ENCODE data around the gene TMEM38B. TPM values are rescaled to one million over a fixed set of nuclear protein-coding genes. Genes with fewer than 3 reads are reported as not detected.

The TMEM38B gene
- polyA plus RNA-seq, 1 experiment: 7.5 TPM

GRCh38 chr9:105693435-105694189 lies 729 bp upstream of the TMEM38B start:
- TF ChIP-seq, protein P1, sequence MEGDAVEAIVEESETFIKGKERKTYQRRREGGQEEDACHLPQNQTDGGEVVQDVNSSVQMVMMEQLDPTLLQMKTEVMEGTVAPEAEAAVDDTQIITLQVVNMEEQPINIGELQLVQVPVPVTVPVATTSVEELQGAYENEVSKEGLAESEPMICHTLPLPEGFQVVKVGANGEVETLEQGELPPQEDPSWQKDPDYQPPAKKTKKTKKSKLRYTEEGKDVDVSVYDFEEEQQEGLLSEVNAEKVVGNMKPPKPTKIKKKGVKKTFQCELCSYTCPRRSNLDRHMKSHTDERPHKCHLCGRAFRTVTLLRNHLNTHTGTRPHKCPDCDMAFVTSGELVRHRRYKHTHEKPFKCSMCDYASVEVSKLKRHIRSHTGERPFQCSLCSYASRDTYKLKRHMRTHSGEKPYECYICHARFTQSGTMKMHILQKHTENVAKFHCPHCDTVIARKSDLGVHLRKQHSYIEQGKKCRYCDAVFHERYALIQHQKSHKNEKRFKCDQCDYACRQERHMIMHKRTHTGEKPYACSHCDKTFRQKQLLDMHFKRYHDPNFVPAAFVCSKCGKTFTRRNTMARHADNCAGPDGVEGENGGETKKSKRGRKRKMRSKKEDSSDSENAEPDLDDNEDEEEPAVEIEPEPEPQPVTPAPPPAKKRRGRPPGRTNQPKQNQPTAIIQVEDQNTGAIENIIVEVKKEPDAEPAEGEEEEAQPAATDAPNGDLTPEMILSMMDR (IDR thresholded peaks at IDR 0.05; ENCODE audit: low read depth, low read length): no peak
- Histone ChIP-seq H3K27ac (ENCODE audit: low read depth, low read length) (no peak overlapping the region), H3K9me3 (ENCODE audit: control insufficient read depth, insufficient read depth, low read length) (no peaks in the 10 kb centered on the region; the same call in 1 of the 2 replicates), H3K4me3 (ENCODE audit: low read depth, low read length) (peak overlapping the region; percentile 78), H3K27me3 (ENCODE audit: control insufficient read depth, insufficient read depth, low read length) (peaks cover 10% of the 10 kb centered on the region)
- ChIA-PET POLR2A (interaction anchor here (0.6 kb wide), 1 partner anchor 27 kb away, joined by 3 read pairs; no protein-coding TSS in a partner anchor), CTCF (interaction anchor here (4.3 kb wide), 1 partner anchor 24 kb away, joined by 16 read pairs; no protein-coding TSS in a partner anchor)
- DNase-seq (ENCODE audit: low read depth, low spot score): no peak

GRCh38 chr9:105694848-105695581 lies 674 bp downstream of the TMEM38B start:
- ChIA-PET POLR2A (no interaction called here), CTCF (interaction anchor here (4.3 kb wide), 1 partner anchor 23 kb away, joined by 16 read pairs; no protein-coding TSS in a partner anchor)
- TF ChIP-seq, protein P1 (IDR thresholded peaks at IDR 0.05; ENCODE audit: low read depth, low read length): no peak
- no peak for DNase-seq (ENCODE audit: low read depth, low spot score)
- Histone ChIP-seq H3K4me3 (ENCODE audit: low read depth, low read length) (peak overlapping the region; percentile 78), H3K27ac (ENCODE audit: low read depth, low read length) (no peak overlapping the region), H3K9me3 (ENCODE audit: control insufficient read depth, insufficient read depth, low read length) (no peaks in the 10 kb centered on the region; the same call in 1 of the 2 replicates), H3K27me3 (ENCODE audit: control insufficient read depth, insufficient read depth, low read length) (peaks cover 8% of the 10 kb centered on the region)

GRCh38 chr9:105696219-105696793 lies 2.0 kb downstream of the TMEM38B start:
- H3K9me3 ChIP-seq (ENCODE audit: control insufficient read depth, insufficient read depth, low read length): no peaks in the 10 kb centered on the region; the same call in 1 of the 2 replicates
- no peak for DNase-seq (ENCODE audit: low read depth, low spot score)
- CTCF ChIA-PET: no interaction called here
- POLR2A ChIA-PET: no interaction called here
- H3K4me3 ChIP-seq (ENCODE audit: low read depth, low read length): no peak overlapping the region
- TF ChIP-seq, protein P1 (IDR thresholded peaks at IDR 0.05; ENCODE audit: low read depth, low read length): no peak
- H3K27me3 ChIP-seq (ENCODE audit: control insufficient read depth, insufficient read depth, low read length): peaks cover 8% of the 10 kb centered on the region
- H3K27ac ChIP-seq (ENCODE audit: low read depth, low read length): no peak overlapping the region

- ChIA-PET POLR2A (no interaction called here), CTCF (no interaction called here)
- Histone ChIP-seq H3K4me3 (ENCODE audit: low read depth, low read length) (no peak overlapping the region), H3K9me3 (ENCODE audit: control insufficient read depth, insufficient read depth, low read length) (no peaks in the 10 kb centered on the region; the same call in 1 of the 2 replicates), H3K27me3 (ENCODE audit: control insufficient read depth, insufficient read depth, low read length) (peaks cover 5% of the 10 kb centered on the region), H3K27ac (ENCODE audit: low read depth, low read length) (no peak overlapping the region)
- TF ChIP-seq, protein P1 (IDR thresholded peaks at IDR 0.05; ENCODE audit: low read depth, low read length): no peak
- no peak for DNase-seq (ENCODE audit: low read depth, low spot score)
Measured at GRCh38 chr9:105697871-105698270, 3.5 kb downstream of the TMEM38B start.

Data from AG04450 (cell line).